Stimulated activated CD4-positive, alpha-beta T cell treated with anti-CD3 and anti-CD28 coated beads, TNF-alpha, amount 100 ng/mL, for 4 hours (primary cell): ENCODE results near the gene GARNL3.

Experiments used
- DNase-seq, 3 experiments: peaks; one replicate each; pipeline ENCODE4 v3.0.0-alpha.2; 2020; ENCODE audit warnings: low read depth in 3 of 3

Gene GARNL3

DNA sequence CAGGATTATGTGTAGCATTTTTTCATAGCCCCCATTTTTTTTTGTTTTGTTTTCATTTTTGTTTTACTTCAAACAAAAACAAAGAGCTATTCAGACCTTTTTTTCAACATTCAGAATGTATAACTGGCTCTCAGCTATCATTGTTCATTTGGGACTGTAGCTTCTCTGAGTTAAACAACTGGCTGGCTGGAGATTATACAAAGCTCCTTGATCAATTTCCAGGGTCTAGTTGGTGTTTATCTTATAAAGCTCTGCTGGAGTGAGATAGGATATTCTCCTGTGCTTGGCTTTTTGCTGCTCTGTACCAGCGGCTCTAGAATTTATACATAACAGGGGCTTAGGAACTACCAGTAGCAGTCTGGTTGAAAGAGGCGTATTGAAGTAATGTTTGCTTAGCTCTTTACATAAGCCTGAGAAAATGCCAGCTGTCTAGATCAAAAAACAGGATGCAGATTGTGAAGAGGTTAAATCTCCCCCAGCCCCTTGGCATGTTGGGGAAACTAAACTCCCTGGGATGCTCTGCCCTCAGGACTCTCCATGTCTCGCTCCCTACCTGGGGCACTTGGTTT is 15.2 kb downstream of the GARNL3 start:
- DNase-seq = no peak

GRCh38 chr9:127280880-127281660 is 16.5 kb downstream of the GARNL3 start:
- DNase-seq = no peak

GRCh38 chr9:127281891-127282290 is 17.3 kb downstream of the GARNL3 start:
- DNase-seq = no peak

DNA sequence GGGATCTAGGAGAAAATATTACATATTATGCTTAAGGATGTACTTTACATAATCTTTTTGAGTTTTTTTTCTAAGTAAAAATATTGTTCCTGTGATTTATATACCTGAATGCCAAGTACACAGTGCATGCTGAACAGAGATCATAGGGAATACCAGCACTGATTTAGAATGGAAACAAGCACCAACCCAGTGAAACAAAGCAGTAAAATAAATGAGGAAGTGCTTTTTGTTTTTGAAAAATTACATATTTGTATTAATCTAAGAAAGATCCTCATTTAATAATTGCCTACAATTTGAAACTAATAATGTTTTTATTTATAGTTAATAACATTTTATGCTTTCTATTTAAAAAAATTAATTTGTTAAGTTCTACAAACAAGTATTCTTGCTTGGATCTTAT is 18.0 kb downstream of the GARNL3 start:
- DNase-seq = no peak

GRCh38 chr9:127283135-127283534 is 18.6 kb downstream of the GARNL3 start:
- no peak for DNase-seq

- peak in 1 of 3 experiments; percentile 5 for DNase-seq
Observed at GRCh38 chr9:127283917-127284497, 19.4 kb downstream of the GARNL3 start.

DNA sequence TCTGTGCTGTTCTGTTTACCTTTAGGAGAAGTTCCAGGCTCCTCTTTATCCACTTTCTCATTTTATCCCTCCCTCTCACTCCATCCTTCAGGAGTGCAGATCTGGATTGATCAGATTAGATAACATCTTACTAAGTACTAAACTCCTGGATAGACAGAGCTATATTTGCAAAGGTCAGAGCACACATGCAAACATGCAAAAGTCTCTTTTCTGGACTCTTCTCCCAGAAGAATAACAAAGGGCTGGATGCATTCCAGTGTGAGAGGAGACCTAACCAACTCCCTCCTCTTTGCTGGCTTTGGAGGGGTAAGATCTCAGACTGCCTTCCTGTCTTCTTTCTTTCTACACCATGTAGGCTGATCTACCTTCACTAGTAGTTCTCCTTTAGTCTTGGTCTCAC is 21.4 kb downstream of the GARNL3 start:
- DNase-seq = no peak

- no peak for DNase-seq
Observed at GRCh38 chr9:127290561-127291065, 26.0 kb downstream of the GARNL3 start.

DNA sequence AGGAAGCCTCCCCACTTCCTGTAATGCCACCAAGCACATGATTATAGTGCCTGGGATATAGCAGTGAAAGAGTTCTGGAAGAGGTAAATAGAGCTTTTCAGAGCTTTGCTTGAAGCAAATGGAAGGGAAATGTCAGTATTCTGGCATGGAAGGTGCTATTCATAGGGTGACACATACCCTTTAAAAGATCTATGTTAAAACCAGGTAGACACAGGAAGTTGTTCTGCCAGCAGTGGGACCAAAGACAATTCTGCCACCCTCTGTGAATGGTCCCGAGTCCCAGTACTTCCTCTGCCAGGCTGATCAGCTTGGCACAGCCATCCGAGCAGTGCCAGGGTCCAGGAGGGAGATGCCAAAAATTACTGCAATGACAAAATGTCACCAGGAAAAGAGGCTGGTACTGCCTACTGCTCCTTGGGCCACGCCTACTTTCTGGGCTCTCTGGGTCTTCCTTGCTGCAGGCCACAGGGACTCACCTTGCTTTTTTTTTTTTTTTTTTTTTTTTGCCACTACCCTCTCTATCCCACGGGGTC is 26.7 kb downstream of the GARNL3 start:
- no peak for DNase-seq

DNA sequence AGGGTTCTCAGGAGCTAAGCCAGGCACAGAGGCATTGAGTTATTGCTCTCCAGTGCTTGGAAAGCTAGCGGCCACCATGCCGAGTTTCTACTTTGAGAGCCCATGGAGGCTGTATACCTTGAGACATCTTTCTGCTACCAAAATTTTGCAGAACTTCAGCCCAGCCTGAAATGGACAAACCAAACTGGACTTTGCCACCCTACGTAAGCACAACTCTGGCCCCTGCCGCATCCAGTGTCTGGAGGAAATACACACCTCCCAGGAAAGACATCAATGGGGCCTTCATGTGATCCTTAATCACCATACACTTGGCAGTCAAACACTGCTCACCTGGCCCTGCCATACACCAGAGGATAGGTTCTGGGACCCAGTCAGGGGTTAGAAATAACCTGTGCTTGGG is 27.8 kb downstream of the GARNL3 start:
- no peak for DNase-seq

DNA sequence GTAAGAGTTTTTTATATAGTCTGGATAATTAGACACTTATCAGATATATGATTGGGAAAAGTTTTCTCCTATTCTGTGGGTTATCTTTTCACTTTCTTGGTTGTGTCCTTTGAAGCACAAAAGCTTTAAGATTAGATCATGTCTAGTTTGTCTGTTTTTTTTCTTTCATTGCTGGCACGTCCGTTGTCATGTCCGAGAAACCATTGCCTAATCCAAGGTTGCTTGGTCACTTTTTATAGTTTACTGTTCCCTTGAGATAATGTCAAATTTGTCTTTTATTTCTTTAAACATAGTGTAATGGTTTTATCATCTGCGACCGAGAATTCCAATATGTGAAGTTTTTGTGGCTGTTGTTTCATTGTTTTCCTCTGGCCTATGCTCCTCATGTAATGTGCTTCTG is 28.8 kb downstream of the GARNL3 start:
- no peak for DNase-seq

GRCh38 chr9:127293767-127294166 is 29.2 kb downstream of the GARNL3 start:
- no peak for DNase-seq

GRCh38 chr9:127295005-127295404 is 30.4 kb downstream of the GARNL3 start:
- no peak for DNase-seq

GRCh38 chr9:127300886-127301447 is 36.4 kb downstream of the GARNL3 start:
- DNase-seq = no peak

- DNase-seq = no peak
Observed at GRCh38 chr9:127303830-127304229, 39.3 kb downstream of the GARNL3 start.

- DNase-seq = no peak
Observed at GRCh38 chr9:127305206-127305837, 40.7 kb downstream of the GARNL3 start.

DNA sequence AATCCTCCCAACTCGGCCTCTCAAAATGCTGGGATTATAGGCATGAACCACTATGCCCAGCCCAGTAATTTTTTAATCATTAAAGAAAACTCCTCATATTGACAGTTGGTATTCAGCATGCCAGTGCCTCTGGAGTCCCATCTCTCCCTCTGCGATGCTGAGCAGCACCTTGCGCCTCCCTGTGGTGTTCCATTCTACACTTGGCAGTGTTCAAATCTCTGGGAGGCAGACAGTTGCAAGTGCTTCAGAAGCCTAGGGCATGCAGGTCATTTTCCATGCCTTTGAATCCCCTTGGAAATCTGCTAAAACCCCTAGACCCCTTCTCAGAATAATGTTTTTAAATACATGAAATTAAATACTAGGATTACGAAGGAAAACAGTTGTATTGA is 41.3 kb downstream of the GARNL3 start:
- no peak for DNase-seq

GRCh38 chr9:127307802-127308201 is 43.2 kb downstream of the GARNL3 start:
- DNase-seq = no peak

DNA sequence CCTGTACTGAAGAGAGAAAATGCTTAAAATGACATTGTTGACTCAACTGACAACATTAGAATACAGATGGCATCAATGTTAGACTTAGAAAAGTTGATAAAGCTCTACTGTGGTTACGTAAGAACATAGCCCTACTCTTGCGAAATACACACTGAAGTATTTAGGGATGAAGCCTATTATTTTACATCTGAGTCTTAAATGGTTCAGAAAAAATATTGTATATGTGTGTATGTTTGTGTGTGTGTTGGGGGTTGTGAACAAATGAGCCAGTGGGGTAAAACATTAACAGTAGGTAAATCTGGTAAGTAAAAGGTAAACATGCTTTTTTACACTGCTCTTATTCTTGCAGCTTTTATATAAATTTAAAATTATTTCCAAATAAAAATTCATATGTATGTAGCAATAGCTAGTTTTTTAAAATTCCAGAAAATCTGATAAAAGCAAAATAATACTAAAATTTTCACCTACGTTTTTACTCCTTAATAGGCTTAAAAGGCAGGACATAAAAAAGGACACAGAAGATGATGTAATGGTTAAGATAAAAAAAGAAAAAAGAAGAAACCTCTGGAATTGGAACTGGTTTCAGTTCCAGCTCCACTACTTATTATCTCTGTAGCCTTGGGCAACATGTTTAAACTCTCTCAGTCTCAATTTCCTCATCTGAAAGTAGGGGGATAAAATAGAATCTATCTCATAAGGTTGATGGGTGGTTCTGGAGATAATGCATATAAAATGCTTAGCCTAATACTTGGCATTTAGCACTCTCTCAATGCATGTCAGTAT is 44.3 kb downstream of the GARNL3 start:
- no peak for DNase-seq

DNA sequence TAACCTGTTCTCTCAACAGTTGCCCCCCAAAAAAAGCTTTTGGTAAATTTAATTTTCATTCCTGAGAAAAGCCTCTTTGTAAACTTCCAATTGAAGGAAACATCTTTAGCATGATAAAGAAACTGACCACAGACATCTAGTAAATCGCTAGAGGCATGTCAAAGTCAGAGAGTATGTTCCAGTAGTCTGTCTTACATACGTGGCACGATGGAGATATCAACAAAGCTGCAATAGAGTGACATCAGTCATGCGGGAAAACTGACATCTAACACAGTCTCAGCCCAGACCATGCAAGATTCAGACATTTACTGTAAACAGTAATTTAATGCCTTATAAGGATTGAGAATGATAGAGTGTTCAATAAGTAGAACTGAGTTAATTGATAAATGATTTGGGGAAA is 45.1 kb downstream of the GARNL3 start:
- no peak for DNase-seq

DNA sequence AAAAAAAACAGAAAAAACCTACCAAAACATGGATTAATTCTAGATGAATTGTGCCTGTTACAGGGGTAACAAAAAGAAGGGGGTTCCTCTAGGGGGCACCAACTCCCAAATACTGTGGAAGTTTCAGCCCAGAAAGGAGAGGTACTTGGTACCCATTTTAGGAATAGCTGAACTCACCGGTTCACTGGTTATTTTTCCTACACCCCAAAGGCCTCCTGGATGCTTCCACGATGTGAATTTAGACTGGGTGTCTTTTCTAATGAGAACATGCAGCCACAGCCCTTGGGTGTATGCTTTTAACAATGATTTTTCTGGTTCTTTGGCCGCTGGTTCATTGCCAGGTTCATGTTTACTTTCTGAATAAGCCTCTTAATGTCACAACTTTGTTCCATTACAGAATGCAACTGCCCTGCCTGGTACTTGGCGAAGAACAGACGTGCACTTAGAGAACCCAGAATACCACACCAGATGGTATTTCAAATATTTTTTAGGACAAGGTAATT is 46.7 kb downstream of the GARNL3 start:
- no peak for DNase-seq
